GM12892 (cell line): ENCODE measurements around the gene SCAMP2. TPM values are rescaled to one million over a fixed set of nuclear protein-coding genes. Genes with fewer than 3 reads are reported as not detected.
"Not testable (repeated sequence)": the region's sequence is repeated elsewhere in the genome, so short reads cannot be mapped to it uniquely, and the experiment has no call there.

Experiments used
- DNase-seq: peaks from one replicate; pipeline ENCODE4 v3.0.0; 2011; ENCODE audit not compliant: insufficient read length
- FAIRE-seq: peaks from 2 replicates; lab custom pipeline; 2011; peaks lifted over from hg19 to GRCh38; lab: Jason Lieb, UNC
- POLR2A ChIP-seq: IDR thresholded peaks from 2 replicates; pipeline ENCODE4 v1.6.1; 2011; ENCODE audit warnings: low read depth, low read length, control low read depth
- POLR2AphosphoS5 ChIP-seq: IDR thresholded peaks from 2 replicates; pipeline ENCODE4 v1.6.1; 2011; ENCODE audit warnings: low read depth, low read length, control low read depth
- TAF1 ChIP-seq: IDR thresholded peaks from 2 replicates; pipeline ENCODE4 v1.6.1; 2011; ENCODE audit warnings: low read depth, mild to moderate bottlenecking, control low read depth, low read length, borderline replicate concordance
- polyA plus RNA-seq: library from polyadenylated mRNA; unstranded; fragments of >200 nt; gene quantifications from one replicate; pipeline ENCODE4 v1.2.1, GENCODE V29; 2012; ENCODE audit warnings: missing spikeins, inconsistent platforms; ENCODE audit not compliant: missing spikeins

The SCAMP2 gene
- 52.0 TPM for polyA plus RNA-seq

- peak; percentile 94 for DNase-seq
- FAIRE-seq = peak; percentile 76
- TF ChIP-seq POLR2AphosphoS5 (peak; percentile 88), TAF1 (no peak; the same call in none of the 2 replicates), POLR2A (peak; percentile 87)
Measured at GRCh38 chr15:74873036-74873755, at the start of gene SCAMP2. SCAMP2 (minus strand) TSS chr15:74873365; CDS start chr15:74873255, 110 bp downstream.

- no peak for DNase-seq
- no peak for TF ChIP-seq TAF1
- no peak for TF ChIP-seq POLR2A
- no peak for TF ChIP-seq POLR2AphosphoS5
- FAIRE-seq = no peak
Measured at GRCh38 chr15:74920456-74920855, 47.3 kb upstream of the SCAMP2 start.

- FAIRE-seq (no peak), DNase-seq (no peak)
- TF ChIP-seq POLR2A (no peak), TAF1 (no peak), POLR2AphosphoS5 (no peak)
Measured at GRCh38 chr15:74917676-74918075, 44.5 kb upstream of the SCAMP2 start.

- not testable (repeated sequence) for DNase-seq, FAIRE-seq
- peak; percentile 14; the same call in 1 of the 2 replicates for TF ChIP-seq POLR2AphosphoS5
Measured at GRCh38 chr15:74913799-74914198, 40.6 kb upstream of the SCAMP2 start.

- DNase-seq (no peak), FAIRE-seq (no peak)
- TF ChIP-seq TAF1 (no peak), POLR2A (no peak), POLR2AphosphoS5 (peak; percentile 5; the same call in 1 of the 2 replicates)
Measured at GRCh38 chr15:74913041-74913440, 39.9 kb upstream of the SCAMP2 start.

DNA sequence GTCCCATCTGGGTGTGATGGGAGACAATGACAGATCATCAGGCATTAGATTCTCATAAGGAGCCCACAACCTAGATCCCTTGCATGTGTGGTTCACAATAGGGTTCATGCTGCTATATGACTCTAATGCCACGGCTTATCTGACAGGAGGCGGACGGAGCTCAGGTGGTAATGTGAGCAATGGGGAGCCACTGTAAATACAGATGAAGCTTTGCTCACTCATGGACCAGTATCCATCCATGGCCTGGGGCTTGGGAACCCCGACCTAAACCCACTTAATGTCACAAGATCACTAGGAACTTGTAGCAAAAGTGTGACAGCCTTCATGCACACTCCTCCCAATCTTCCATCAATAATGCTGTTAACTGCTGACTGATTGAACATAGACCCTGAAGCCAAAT is 35.5 kb upstream of the SCAMP2 start:
- no peak for DNase-seq
- FAIRE-seq = no peak
- TF ChIP-seq TAF1 (no peak), POLR2A (no peak), POLR2AphosphoS5 (no peak)

DNA sequence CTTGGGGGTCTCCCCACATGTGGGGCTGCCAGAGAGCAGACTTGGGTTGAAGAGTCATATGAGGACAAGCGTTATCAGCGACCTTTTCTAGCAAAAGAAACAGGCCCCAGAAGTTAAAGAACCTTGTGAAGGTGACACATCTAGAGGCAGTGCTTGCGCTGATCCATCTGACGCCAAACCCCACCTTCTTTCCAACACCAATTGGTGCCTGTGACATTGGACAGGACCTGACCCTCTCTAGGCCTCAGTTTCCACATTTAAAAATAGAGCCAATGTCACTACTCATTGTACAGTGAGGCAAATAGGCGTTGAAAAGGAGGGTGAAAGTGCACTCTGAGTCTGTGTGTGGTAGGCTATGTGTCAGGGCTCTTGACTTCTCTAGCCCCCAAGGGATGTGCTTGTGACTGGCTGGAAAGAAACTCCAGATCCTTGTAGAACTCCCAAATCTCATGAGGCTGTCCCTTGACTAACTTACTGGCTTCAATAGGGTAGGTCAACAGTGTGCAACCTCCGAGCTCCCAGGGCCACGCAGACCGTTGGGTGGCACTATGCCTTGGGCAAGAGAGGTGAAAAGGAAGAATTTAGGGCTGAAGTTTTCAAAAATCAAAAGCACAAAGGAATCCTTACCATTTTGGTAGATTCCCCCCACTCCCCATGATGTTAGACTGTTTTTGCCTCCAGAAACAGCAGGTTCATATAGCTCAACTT is 34.2 kb upstream of the SCAMP2 start:
- TF ChIP-seq TAF1 (no peak), POLR2A (no peak), POLR2AphosphoS5 (no peak)
- DNase-seq = no peak
- no peak for FAIRE-seq

GRCh38 chr15:74906450-74907162 is 33.4 kb upstream of the SCAMP2 start, which contains the start of gene FAM219B:
FAM219B (minus strand) TSS chr15:74906851; CDS start chr15:74906800, 51 bp downstream.
- FAIRE-seq = peak; percentile 83

GRCh38 chr15:74906067-74906449 is 32.9 kb upstream of the SCAMP2 start:
- no peak for DNase-seq
- FAIRE-seq = no peak
- TF ChIP-seq TAF1 = no peak
- TF ChIP-seq POLR2AphosphoS5 = no peak

More at GRCh38 chr15:74906450-74907162, 33.4 kb upstream of the SCAMP2 start, which contains the start of gene FAM219B:
- TF ChIP-seq POLR2AphosphoS5 (peak; percentile 49; the same call in 1 of the 2 replicates), TAF1 (peak; percentile 60), POLR2A (peak; percentile 78)
- peak; percentile 93 for DNase-seq

DNA sequence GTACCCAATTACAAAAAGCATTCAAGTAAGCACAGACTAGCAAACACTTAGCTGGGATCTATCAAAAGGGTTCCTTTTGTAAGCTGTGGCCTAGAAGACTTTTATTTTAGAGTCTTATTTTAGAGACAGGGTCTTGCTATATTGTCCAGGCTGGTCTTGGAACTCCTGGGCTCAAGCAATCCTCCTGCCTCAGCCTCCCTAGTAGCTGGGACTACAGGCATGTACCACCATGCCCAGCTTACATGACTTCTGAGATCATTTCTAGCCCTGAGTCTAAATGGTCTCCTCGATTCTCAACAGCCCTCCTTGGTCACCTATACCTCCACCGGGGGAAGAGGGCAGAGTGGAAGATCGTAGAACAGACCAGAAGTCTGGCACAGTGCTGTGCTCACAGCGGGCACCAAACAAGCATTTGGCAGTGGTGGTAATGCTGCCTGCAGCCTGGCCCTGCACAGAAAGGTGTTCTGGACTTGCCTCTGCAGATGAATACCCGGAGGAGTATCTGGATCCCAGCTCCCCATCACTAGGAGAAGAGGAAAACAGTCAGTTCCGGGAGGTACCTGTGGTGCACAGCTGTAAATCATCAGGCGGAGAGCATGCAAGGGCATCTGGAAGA is 31.1 kb upstream of the SCAMP2 start:
- no peak for FAIRE-seq

DNA sequence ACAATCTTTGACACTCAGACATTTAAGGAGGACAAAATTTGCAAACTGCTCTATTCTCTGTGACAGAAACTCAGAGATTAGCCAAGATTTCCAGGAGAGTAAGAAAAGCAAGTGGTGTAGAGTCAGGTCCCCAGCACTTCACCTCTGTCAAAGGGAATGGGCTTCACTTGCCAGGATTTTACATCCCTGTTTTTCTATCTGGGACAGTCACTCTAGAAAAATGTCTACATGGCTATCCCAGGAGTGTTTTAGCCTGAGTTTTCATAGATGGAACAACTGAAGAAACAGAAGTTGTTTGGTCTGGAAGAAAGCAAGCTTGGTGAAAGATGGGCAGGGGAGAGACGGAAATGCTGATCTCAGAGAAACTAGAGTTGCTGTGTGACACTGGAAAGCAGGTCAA is 30.5 kb upstream of the SCAMP2 start:
- no peak for TF ChIP-seq POLR2A
- TF ChIP-seq POLR2AphosphoS5 = no peak
- TF ChIP-seq TAF1 = no peak
- no peak for FAIRE-seq
- no peak for DNase-seq

More for the DNA sequence above, 31.1 kb upstream of the SCAMP2 start:
- TF ChIP-seq TAF1 (no peak), POLR2AphosphoS5 (no peak), POLR2A (no peak)
- DNase-seq = no peak
